AG10803 (cell line): ENCODE data around the gene ILDR2.
A peak's percentile ranks its signal among the peaks of the same experiment; 100 is the strongest.

Experiments used
- DNase-seq: peaks from one replicate; pipeline ENCODE4 v3.0.0; 2010; ENCODE audit warnings: low read depth
- H3K4me3 ChIP-seq: 2 replicates; pipeline ENCODE4 v1.5.1; 2011; ENCODE audit warnings: mild to moderate bottlenecking, low read length, control low read depth
- TF ChIP-seq, protein P1 (sequence below): conservative IDR thresholded peaks from 2 replicates; pipeline ENCODE4 v1.5.1; 2011; ENCODE audit warnings: mild to moderate bottlenecking, low read length, control low read depth, inconsistent platforms

ILDR2 gene

GRCh38 chr1:166906647-166907046 lies 68.7 kb downstream of the ILDR2 start:
- no peak for DNase-seq
- no peak overlapping the region for H3K4me3 ChIP-seq
- TF ChIP-seq, protein P1, sequence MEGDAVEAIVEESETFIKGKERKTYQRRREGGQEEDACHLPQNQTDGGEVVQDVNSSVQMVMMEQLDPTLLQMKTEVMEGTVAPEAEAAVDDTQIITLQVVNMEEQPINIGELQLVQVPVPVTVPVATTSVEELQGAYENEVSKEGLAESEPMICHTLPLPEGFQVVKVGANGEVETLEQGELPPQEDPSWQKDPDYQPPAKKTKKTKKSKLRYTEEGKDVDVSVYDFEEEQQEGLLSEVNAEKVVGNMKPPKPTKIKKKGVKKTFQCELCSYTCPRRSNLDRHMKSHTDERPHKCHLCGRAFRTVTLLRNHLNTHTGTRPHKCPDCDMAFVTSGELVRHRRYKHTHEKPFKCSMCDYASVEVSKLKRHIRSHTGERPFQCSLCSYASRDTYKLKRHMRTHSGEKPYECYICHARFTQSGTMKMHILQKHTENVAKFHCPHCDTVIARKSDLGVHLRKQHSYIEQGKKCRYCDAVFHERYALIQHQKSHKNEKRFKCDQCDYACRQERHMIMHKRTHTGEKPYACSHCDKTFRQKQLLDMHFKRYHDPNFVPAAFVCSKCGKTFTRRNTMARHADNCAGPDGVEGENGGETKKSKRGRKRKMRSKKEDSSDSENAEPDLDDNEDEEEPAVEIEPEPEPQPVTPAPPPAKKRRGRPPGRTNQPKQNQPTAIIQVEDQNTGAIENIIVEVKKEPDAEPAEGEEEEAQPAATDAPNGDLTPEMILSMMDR, result no peak

- H3K4me3 ChIP-seq, result no peak overlapping the region
- TF ChIP-seq, protein P1, result no peak
- DNase-seq, result peak; percentile 82
These were observed 69.4 kb downstream of the ILDR2 start for GRCh38 chr1:166905900-166906299.

DNA sequence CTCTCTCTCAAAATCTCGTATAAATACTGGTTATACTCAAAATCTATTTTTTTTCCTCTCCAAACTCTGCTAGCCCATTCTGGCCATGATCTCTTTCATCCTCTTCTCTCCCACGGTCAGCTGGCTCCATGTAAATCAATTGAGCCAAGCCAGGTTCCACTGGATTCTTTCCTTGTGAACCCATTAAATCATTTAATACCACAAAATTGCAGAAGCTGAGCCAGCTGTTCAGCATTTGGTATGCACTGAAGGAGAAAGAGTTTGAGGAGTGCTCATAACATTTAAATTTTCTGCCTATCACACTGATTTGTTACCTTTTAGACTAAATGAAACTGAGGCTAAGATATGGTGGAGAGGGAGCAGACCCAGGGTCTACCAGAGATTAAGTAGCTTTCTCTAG lies 70.2 kb downstream of the ILDR2 start:
- H3K4me3 ChIP-seq, result no peak overlapping the region
- TF ChIP-seq, protein P1, result no peak
- peak; percentile 71 for DNase-seq

GRCh38 chr1:166903232-166903631 lies 72.1 kb downstream of the ILDR2 start:
- H3K4me3 ChIP-seq, result no peak overlapping the region
- no peak for DNase-seq
- TF ChIP-seq, protein P1, result no peak

- no peak overlapping the region for H3K4me3 ChIP-seq
- TF ChIP-seq, protein P1, result no peak
- DNase-seq, result peak; percentile 33
These were observed 73.1 kb downstream of the ILDR2 start for GRCh38 chr1:166902279-166902678.

DNA sequence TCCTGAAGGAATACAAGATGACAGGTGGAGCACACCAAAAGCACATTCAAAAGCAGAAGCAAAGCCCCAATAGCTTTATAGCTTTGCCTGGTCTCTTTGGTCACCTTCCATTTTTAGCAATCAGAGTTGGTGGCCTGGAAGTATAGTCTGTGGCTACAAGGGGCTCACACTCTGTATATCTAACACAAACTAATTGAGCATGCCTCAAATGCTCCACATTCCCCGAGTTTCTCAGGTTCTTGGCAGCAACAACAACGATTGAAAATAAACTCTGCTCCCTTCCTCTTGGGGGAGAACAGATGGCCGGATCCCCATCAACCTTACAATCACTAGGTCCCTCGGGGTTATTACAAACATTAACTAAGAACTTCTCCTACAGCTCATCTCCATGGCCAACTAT lies 74.4 kb downstream of the ILDR2 start:
- DNase-seq, result peak; percentile 17
- TF ChIP-seq, protein P1, result no peak
- no peak overlapping the region for H3K4me3 ChIP-seq

GRCh38 chr1:166899769-166900168 lies 75.6 kb downstream of the ILDR2 start:
- H3K4me3 ChIP-seq, result no peak overlapping the region
- DNase-seq, result no peak
- TF ChIP-seq, protein P1, result no peak
